Choroid plexus epithelial cell (primary cell): ENCODE results near the gene ZNF319.

Experiments
- DNase-seq: peaks from one replicate; pipeline ENCODE4 v3.0.0-alpha.2; 2010; ENCODE audit warnings: low read depth
- H3K4me3 ChIP-seq: 2 replicates; pipeline ENCODE4 v1.5.1; 2011; ENCODE audit warnings: low read depth, mild to moderate bottlenecking, control low read depth, low read length, moderate library complexity
- CTCF ChIP-seq: conservative IDR thresholded peaks from 2 replicates; pipeline ENCODE4 v1.5.1; 2011; ENCODE audit warnings: low read depth, mild to moderate bottlenecking, control low read depth, inconsistent platforms, low read length, moderate library complexity

Gene ZNF319

GRCh38 chr16:58041628-58041955, 41.1 kb upstream of the ZNF319 start:
- H3K4me3 ChIP-seq, result no peak overlapping the region
- no peak for TF ChIP-seq CTCF
- DNase-seq, result no peak

GRCh38 chr16:58040945-58041627, 40.6 kb upstream of the ZNF319 start:
- no peak for TF ChIP-seq CTCF
- H3K4me3 ChIP-seq, result no peak overlapping the region
- no peak for DNase-seq

GRCh38 chr16:58040496-58040846, 40.0 kb upstream of the ZNF319 start:
- no peak for TF ChIP-seq CTCF
- no peak for DNase-seq

GRCh38 chr16:58039829-58040495, 39.5 kb upstream of the ZNF319 start:
- H3K4me3 ChIP-seq, result no peak overlapping the region
- no peak for TF ChIP-seq CTCF
- DNase-seq, result no peak

More at GRCh38 chr16:58040496-58040846, 40.0 kb upstream of the ZNF319 start:
- H3K4me3 ChIP-seq, result no peak overlapping the region

GRCh38 chr16:58038219-58038641, 37.8 kb upstream of the ZNF319 start:
- DNase-seq, result no peak
- H3K4me3 ChIP-seq, result no peak overlapping the region
- no peak for TF ChIP-seq CTCF

GRCh38 chr16:58037365-58038057, 37.0 kb upstream of the ZNF319 start:
- no peak for DNase-seq
- TF ChIP-seq CTCF, result no peak
- H3K4me3 ChIP-seq, result no peak overlapping the region

GRCh38 chr16:58036943-58037342, 36.5 kb upstream of the ZNF319 start:
- no peak for TF ChIP-seq CTCF
- no peak overlapping the region for H3K4me3 ChIP-seq

More at GRCh38 chr16:58036943-58037342, 36.5 kb upstream of the ZNF319 start:
- DNase-seq, result no peak
